NB4 (cell line): ENCODE data around the gene PSMB2.

Source experiments
- CTCF ChIP-seq: IDR thresholded peaks from one replicate; pipeline ENCODE4 v1.5.1; 2012; ENCODE audit warnings: low read depth, low read length
- MYC ChIP-seq: IDR thresholded peaks from 2 replicates; pipeline ENCODE4 v1.6.1; 2011; ENCODE audit warnings: low read depth, low read length
- POLR2A ChIP-seq: IDR thresholded peaks from 2 replicates; pipeline ENCODE4 v1.6.1; 2011; ENCODE audit warnings: mild to moderate bottlenecking; ENCODE audit not compliant: insufficient read length; ENCODE audit errors: extremely low read depth
- TF ChIP-seq, protein P1 (sequence below): IDR thresholded peaks from 2 replicates; pipeline ENCODE4 v1.6.1; 2011; ENCODE audit warnings: low read depth, low read length

DNA sequence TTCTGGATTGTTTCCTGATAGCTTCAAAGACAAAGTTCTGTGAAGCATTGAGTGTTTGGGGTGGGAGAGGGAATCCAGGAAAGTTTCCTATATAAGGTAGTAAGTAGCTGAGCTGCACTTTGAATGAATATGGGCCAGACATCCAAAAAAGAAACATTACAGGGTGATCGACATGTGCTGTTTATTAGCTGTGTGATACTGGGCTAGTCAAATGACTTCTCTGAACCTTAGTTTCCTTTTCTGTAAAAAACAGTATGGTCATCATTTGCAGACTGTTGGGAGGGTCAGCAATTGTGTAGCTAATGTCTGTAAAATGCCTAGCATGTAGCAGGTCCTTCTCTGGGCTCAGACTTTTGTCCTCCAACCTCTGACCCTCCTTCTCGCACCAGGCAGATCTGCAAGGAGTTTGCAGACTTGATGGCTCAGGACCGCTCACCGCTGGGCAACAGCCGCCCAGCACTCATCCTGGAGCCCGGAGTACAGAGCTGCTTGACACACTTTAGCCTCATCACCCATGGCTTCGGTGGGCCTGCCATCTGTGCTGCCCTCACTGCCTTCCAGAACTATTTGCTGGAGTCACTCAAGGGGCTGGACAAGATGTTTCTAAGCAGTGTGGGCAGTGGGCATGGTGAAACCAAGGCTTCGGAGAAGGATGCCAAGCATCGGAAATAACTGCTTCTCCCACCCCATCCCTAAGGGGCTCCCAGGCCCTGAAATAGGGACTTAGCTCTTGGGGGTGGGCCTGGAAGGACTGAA lies 47.1 kb downstream of the PSMB2 start:
- no peak for TF ChIP-seq CTCF
- TF ChIP-seq POLR2A: no peak
- TF ChIP-seq, protein P1, sequence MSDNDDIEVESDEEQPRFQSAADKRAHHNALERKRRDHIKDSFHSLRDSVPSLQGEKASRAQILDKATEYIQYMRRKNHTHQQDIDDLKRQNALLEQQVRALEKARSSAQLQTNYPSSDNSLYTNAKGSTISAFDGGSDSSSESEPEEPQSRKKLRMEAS: no peak
- no peak for TF ChIP-seq MYC
